Ishikawa (cell line): ENCODE results near the gene KRT24.

ENCODE experiments used
- CEBPB ChIP-seq: IDR thresholded peaks from 2 replicates; pipeline ENCODE4 v1.6.1; 2012
- EGR1 ChIP-seq: IDR thresholded peaks from 2 replicates; pipeline ENCODE4 v1.6.1; 2012
- EP300 ChIP-seq: IDR thresholded peaks from 2 replicates; pipeline ENCODE4 v1.6.1; 2012; ENCODE audit warnings: borderline replicate concordance
- FOXM1 ChIP-seq: IDR thresholded peaks from 2 replicates; pipeline ENCODE4 v1.6.1; 2012; ENCODE audit warnings: low read depth, borderline replicate concordance
- RAD21 ChIP-seq: IDR thresholded peaks from 2 replicates; pipeline ENCODE4 v1.6.1; 2012; ENCODE audit warnings: low read depth
- TAF1 ChIP-seq: IDR thresholded peaks from 2 replicates; pipeline ENCODE4 v1.6.1; 2012; ENCODE audit warnings: low read depth, mild to moderate bottlenecking
- TEAD4 ChIP-seq: IDR thresholded peaks from 2 replicates; pipeline ENCODE4 v1.6.1; 2012
- YY1 ChIP-seq: IDR thresholded peaks from 2 replicates; pipeline ENCODE4 v1.6.1; 2012; ENCODE audit warnings: low read depth
- ZBTB7A ChIP-seq: IDR thresholded peaks from 2 replicates; pipeline ENCODE4 v1.6.1; 2012; ENCODE audit warnings: low read depth
- TF ChIP-seq, protein P1 (sequence below): IDR thresholded peaks from 2 replicates; pipeline ENCODE4 v1.6.1; 2012; ENCODE audit warnings: low read depth, mild to moderate bottlenecking
- TF ChIP-seq, protein P2 (sequence below): IDR thresholded peaks from 2 replicates; pipeline ENCODE4 v1.6.1; 2012
- TF ChIP-seq, protein P3 (sequence below): IDR thresholded peaks from 2 replicates; pipeline ENCODE4 v1.6.1; 2012

DNA sequence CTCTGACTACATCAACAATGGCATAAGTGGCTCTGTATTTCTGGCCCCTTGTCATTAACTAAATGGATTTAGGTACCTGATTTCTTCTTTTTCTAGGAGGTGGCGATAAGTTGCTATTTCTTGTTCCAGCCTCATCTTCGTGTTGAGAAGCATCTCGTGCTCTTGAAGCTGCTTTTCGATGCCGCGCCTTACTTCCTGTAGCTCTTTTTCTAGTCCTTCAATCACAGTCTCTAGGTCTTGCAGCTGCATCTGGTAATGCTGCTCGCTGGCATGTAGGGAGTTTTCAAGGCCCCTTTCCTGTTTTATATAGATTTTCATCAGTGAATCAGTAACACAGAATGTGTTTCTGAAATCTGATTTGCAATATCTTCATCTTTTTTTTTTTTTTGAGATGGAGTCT, 43.6 kb downstream of the KRT24 start:
- TF ChIP-seq, protein P1, sequence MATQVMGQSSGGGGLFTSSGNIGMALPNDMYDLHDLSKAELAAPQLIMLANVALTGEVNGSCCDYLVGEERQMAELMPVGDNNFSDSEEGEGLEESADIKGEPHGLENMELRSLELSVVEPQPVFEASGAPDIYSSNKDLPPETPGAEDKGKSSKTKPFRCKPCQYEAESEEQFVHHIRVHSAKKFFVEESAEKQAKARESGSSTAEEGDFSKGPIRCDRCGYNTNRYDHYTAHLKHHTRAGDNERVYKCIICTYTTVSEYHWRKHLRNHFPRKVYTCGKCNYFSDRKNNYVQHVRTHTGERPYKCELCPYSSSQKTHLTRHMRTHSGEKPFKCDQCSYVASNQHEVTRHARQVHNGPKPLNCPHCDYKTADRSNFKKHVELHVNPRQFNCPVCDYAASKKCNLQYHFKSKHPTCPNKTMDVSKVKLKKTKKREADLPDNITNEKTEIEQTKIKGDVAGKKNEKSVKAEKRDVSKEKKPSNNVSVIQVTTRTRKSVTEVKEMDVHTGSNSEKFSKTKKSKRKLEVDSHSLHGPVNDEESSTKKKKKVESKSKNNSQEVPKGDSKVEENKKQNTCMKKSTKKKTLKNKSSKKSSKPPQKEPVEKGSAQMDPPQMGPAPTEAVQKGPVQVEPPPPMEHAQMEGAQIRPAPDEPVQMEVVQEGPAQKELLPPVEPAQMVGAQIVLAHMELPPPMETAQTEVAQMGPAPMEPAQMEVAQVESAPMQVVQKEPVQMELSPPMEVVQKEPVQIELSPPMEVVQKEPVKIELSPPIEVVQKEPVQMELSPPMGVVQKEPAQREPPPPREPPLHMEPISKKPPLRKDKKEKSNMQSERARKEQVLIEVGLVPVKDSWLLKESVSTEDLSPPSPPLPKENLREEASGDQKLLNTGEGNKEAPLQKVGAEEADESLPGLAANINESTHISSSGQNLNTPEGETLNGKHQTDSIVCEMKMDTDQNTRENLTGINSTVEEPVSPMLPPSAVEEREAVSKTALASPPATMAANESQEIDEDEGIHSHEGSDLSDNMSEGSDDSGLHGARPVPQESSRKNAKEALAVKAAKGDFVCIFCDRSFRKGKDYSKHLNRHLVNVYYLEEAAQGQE = no peak
- no peak for TF ChIP-seq RAD21
- TF ChIP-seq ZBTB7A = no peak
- TF ChIP-seq, protein P2, sequence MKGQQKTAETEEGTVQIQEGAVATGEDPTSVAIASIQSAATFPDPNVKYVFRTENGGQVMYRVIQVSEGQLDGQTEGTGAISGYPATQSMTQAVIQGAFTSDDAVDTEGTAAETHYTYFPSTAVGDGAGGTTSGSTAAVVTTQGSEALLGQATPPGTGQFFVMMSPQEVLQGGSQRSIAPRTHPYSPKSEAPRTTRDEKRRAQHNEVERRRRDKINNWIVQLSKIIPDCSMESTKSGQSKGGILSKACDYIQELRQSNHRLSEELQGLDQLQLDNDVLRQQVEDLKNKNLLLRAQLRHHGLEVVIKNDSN = no peak
- TF ChIP-seq EP300 = no peak
- TF ChIP-seq EGR1 = no peak
- TF ChIP-seq, protein P3, sequence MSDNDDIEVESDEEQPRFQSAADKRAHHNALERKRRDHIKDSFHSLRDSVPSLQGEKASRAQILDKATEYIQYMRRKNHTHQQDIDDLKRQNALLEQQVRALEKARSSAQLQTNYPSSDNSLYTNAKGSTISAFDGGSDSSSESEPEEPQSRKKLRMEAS = no peak
- no peak for TF ChIP-seq YY1
- no peak for TF ChIP-seq FOXM1
- TF ChIP-seq CEBPB = no peak
- no peak for TF ChIP-seq TEAD4
- TF ChIP-seq TAF1 = no peak
